Measurements from ENCODE around the gene GPR141.

- TF ChIP-seq CTCF (conservative IDR thresholded peaks at IDR 0.05; ENCODE audit: low read length) (no peak), EZH2phosphoT487 (IDR thresholded peaks at IDR 0.05; ENCODE audit: borderline replicate concordance) (no peak)
These were observed 15.2 kb downstream of the GPR141 start for GRCh38 chr7:37698782-37699181.
